HG03196 (cell line): Measurements from ENCODE around the gene ZMIZ1.

ENCODE experiments used
- ATAC-seq: cut with Tn5 transposase; IDR thresholded peaks from one replicate; pipeline ENCODE4 v1.9.1; 2021; ENCODE audit not compliant: unreplicated experiment

ZMIZ1 gene

GRCh38 chr10:79167537-79167936, 98.8 kb downstream of the ZMIZ1 start:
- ATAC-seq = no peak

GRCh38 chr10:79168210-79168609, 99.4 kb downstream of the ZMIZ1 start:
- ATAC-seq = no peak

GRCh38 chr10:79170226-79170752, 101.5 kb downstream of the ZMIZ1 start:
- no peak for ATAC-seq

GRCh38 chr10:79170993-79171392, 102.2 kb downstream of the ZMIZ1 start:
- ATAC-seq = no peak

GRCh38 chr10:79171504-79171903, 102.7 kb downstream of the ZMIZ1 start:
- ATAC-seq = no peak

DNA sequence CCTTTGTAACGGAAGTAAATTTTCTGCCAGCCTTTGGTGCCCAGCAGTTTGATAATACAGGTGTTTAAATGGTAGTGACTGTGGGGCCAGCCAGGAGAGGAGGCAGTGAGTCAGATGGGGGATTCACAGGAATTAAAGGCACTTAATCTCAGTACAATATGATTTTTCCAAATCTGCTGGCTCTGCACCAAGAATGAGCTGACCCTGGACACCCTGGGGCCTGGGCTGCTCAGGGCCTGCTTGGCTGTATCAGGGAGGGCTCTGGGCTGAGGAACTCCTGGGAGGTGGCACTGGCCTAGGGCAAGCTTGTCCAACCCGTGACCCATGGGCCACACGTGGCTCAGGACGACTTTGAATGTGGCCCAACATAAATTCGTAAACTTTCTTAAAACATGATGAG, 104.1 kb downstream of the ZMIZ1 start:
- ATAC-seq = no peak

- ATAC-seq = no peak
These were observed 105.0 kb downstream of the ZMIZ1 start for GRCh38 chr10:79173582-79174262.

DNA sequence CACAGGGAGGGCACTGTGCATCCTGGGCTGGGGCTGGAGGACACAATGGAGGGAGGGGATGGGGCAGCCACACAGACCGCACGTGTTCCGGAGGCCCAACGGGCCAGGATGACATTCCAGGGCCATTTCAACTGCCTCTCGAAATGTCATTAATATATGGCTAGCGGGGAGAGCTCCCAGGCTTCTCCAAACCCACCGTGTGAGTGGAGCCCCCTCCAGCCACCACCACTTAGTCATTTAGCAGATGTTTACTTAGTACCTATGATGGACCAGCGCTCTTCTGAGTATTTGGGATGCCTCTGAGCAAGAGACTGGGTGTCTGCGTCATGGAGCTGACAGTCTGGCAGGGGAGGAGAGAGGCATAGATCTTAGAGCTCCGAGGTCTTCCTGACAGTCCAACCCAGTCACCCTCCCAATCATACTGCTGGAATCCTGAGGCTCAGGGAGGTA, 107.3 kb downstream of the ZMIZ1 start:
- no peak for ATAC-seq

- no peak for ATAC-seq
These were observed 108.3 kb downstream of the ZMIZ1 start for GRCh38 chr10:79176949-79177602.

DNA sequence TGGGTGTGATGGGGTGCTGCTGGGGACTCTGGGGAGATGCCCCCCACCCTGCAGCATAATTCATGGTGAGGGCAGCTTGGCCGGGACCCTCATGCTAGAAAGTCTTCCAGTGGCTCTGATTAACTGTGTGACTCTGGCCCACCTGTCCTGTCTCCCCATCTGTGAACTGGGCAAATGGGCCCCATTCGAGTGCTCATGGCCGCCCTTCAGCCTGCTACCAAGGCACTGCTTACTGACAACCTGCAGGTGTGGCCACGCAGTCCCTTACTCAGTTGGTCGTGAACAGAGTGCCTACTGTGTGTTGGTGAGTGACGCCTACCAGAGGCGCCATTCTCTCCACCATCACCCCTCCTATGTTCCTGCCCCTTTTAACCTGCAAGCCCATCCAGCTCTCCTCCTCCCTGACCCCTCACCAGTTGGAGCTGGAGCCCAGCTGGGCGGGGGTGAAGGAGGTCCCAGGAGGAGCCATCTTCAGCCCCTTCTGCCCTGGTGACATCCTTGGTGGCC, 109.4 kb downstream of the ZMIZ1 start:
- no peak for ATAC-seq

- ATAC-seq = no peak
These were observed 109.9 kb downstream of the ZMIZ1 start for GRCh38 chr10:79178614-79179163.

DNA sequence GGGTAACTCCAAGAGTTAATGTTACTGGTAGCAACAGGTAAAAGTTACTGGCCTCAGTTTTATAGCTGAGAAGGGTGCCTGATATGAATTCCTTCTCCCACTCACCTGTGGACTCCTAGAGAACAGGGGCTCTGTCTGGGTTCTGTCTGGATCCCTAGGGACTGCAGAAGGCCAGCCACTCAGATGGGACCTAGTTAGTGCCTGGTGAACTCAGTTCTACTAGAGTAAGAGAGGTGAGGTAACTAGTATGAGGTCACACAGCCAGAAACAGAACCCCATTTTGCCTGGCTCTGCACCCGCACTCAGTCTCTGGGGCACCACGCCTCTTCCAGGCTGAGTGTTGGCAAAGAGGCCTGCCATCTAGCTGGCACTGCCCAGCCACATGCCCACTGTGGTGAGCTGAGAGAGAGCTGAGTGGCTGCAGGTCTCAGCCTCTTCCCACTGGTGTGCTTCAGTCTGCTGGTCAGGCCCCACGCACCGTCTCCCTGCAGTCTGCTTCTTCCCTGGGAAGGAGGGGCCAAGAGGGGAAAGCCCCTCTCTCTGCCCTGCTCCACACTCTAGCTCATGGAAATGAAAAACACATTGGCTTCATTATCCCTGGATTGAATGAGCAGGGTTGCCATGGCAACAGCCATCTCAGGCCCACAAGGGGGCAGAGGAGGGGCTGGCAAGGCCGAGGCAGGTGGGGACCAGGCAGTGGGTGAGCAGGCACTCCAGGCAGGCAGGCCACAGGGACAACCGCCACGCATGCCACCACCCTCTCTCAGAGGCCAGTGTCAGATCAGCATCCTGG, 110.6 kb downstream of the ZMIZ1 start:
- ATAC-seq = no peak

DNA sequence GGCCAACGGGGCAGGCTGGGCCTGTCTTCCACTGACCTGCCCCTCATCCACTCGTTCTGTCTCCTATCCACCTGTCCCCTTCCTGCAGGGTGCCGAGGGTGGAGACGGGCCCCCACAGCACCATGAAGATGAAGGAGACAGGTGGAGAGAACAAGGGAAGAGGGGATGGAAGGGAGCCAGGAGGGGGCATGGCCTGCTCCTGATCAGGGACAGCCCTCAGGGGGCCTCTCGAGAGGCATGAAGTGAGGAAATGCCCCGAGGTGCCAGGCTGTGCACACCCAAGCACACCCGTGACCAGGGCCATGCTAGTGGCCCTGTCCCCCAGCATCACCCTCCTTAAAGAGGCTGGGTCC, 111.2 kb downstream of the ZMIZ1 start:
- ATAC-seq = no peak

DNA sequence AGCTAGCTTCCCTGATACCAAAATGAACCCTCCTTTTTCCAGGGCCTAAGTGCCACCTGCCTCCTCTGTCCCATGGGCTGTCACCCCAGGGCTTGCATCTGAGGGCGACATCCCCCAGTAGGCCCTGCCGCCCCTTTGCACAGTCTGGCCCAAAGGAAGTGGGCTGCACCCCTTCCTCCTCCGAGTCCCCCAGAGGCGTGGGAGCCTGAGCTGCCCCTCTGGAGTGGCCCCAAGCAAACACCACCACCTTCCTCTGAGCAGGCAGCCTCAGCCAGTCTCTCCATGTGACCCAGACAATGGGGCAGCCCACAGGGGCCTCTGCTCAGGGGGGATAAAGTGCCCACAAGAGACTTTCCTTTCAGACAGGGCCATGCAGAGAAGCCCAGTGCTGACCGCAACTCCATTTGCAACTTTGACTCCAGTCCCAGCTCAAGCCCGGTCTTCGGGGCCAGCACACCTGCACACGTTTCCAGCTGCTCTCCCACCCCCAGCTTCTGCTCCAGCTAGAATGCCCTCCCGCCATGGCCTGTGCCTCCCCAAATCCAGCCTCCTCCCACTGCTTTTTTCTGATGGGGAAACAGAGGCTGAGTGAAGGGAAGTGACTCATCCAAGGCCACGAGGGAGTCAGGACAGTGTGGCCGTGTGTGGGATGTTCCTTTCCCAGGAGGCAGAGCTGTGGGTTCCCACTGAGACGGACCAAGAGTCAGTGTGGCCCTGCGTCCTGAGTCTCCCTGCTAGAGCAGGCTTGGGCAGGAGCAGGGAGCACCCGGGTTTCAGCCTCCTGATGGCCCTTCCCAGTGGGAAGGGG, 111.9 kb downstream of the ZMIZ1 start:
- ATAC-seq = no peak

- no peak for ATAC-seq
These were observed 112.5 kb downstream of the ZMIZ1 start for GRCh38 chr10:79181227-79181626.

DNA sequence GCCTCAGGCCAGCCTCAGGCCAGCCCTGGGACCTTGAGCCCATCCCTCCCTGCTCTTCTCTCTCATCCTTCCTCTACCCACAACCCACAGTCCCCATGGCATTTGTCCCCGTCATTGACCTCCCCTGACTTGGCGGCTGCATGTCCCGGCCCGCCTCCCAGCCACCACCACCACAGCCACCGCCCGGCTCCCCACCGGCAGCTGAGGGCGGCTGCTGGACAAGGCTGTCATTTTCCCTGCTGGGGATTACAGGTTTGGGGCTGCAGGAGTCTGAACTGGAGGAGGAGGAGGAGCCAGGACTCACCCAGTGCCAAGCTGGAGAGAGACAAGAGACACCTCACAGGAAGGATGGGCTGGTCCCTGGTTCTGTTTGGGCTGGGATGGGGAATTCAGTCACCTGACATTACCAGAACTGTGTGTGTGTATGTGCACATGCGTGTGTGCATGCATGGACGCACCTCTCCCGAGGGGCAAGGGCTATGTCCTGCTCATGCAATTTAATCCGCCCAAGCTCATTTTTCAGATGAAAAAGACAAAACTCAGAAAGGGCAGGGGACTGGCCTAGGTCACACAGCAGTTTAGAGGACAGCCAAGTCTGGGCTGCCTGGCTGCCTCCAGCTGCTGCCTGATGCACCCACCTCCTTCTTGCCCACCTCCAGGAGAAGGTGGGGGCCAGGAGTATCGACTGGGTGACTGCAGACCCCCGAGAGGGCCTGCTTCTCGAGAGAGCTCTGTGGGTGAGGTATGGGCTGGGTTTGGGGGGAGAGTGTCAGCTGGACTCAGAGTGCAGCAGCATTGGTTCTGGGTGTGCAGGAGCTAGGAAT, 113.1 kb downstream of the ZMIZ1 start:
- ATAC-seq = no peak

- no peak for ATAC-seq
These were observed 114.2 kb downstream of the ZMIZ1 start for GRCh38 chr10:79182781-79183467.

- ATAC-seq = no peak
These were observed 114.7 kb downstream of the ZMIZ1 start for GRCh38 chr10:79183468-79183865.

GRCh38 chr10:79184145-79184625, 115.4 kb downstream of the ZMIZ1 start:
- ATAC-seq = no peak
